Activated CD8-positive, alpha-beta memory T cell treated with anti-CD3 and anti-CD28 coated beads, Interleukin-2, amount 50 U/mL, for 4 hours (primary cell): Measurements from ENCODE around the gene SLC38A2.
"Not testable (repeated sequence)": the region's sequence is repeated elsewhere in the genome, so short reads cannot be mapped to it uniquely, and the experiment has no call there.

Experiments
- DNase-seq: peaks from one replicate; pipeline ENCODE4 v3.0.0-alpha.2; 2020

SLC38A2 gene

GRCh38 chr12:46372544-46373300, at the start of gene SLC38A2:
Gene SLC38A2 (minus strand): TSS chr12:46372773. CDS start chr12:46371293, 1,480 bp downstream.
- peak; percentile 99 for DNase-seq

- DNase-seq, result no peak
These were observed 47.1 kb upstream of the SLC38A2 start for GRCh38 chr12:46419675-46420074.

GRCh38 chr12:46415552-46415951, 43.0 kb upstream of the SLC38A2 start:
- no peak for DNase-seq

- no peak for DNase-seq
These were observed 42.2 kb upstream of the SLC38A2 start for GRCh38 chr12:46414591-46415268.

GRCh38 chr12:46413368-46413767, 40.8 kb upstream of the SLC38A2 start:
- no peak for DNase-seq

- DNase-seq, result no peak
These were observed 40.3 kb upstream of the SLC38A2 start for GRCh38 chr12:46412857-46413256.

- no peak for DNase-seq
These were observed 37.9 kb upstream of the SLC38A2 start for GRCh38 chr12:46410495-46410894.

GRCh38 chr12:46409974-46410373, 37.4 kb upstream of the SLC38A2 start:
- no peak for DNase-seq

- DNase-seq, result no peak
These were observed 36.8 kb upstream of the SLC38A2 start for GRCh38 chr12:46409342-46409741.

GRCh38 chr12:46408441-46408840, 35.9 kb upstream of the SLC38A2 start:
- DNase-seq, result no peak

- no peak for DNase-seq
These were observed 34.8 kb upstream of the SLC38A2 start for GRCh38 chr12:46407361-46407760.

GRCh38 chr12:46406352-46407027, 33.9 kb upstream of the SLC38A2 start:
- no peak for DNase-seq

GRCh38 chr12:46404733-46405132, 32.2 kb upstream of the SLC38A2 start:
- no peak for DNase-seq

GRCh38 chr12:46404225-46404631, 31.7 kb upstream of the SLC38A2 start:
- no peak for DNase-seq

- no peak for DNase-seq
These were observed 31.1 kb upstream of the SLC38A2 start for GRCh38 chr12:46403719-46404070.

GRCh38 chr12:46402941-46403718, 30.6 kb upstream of the SLC38A2 start:
- DNase-seq, result no peak

GRCh38 chr12:46402451-46402850, 29.9 kb upstream of the SLC38A2 start:
- DNase-seq, result no peak

- no peak for DNase-seq
These were observed 29.1 kb upstream of the SLC38A2 start for GRCh38 chr12:46401662-46402061.

GRCh38 chr12:46400406-46400805, 27.8 kb upstream of the SLC38A2 start:
- DNase-seq, result no peak

GRCh38 chr12:46399461-46400248, 27.1 kb upstream of the SLC38A2 start:
- DNase-seq, result not testable (repeated sequence)

- DNase-seq, result no peak
These were observed 24.3 kb upstream of the SLC38A2 start for GRCh38 chr12:46396826-46397225.

GRCh38 chr12:46395388-46395787, 22.8 kb upstream of the SLC38A2 start:
- no peak for DNase-seq
